GM18873 (cell line): ENCODE data around the gene ZFPM1.

Experiments
- ATAC-seq: cut with Tn5 transposase; IDR thresholded peaks from one replicate; pipeline ENCODE4 v1.9.1; 2021; ENCODE audit warnings: mild to moderate bottlenecking, moderate library complexity, moderate number of reproducible peaks; ENCODE audit not compliant: unreplicated experiment, low FRiP score

Gene ZFPM1

GRCh38 chr16:88433632-88434352 lies 19.3 kb upstream of the ZFPM1 start:
- no peak for ATAC-seq

- ATAC-seq: no peak
Observed at GRCh38 chr16:88434353-88434690, 18.8 kb upstream of the ZFPM1 start.

- no peak for ATAC-seq
Observed at GRCh38 chr16:88434746-88435145, 18.3 kb upstream of the ZFPM1 start.

- no peak for ATAC-seq
Observed at GRCh38 chr16:88435437-88436355, 17.4 kb upstream of the ZFPM1 start.

GRCh38 chr16:88436796-88437195 lies 16.3 kb upstream of the ZFPM1 start:
- ATAC-seq: no peak

GRCh38 chr16:88437367-88437964 lies 15.6 kb upstream of the ZFPM1 start:
- no peak for ATAC-seq

GRCh38 chr16:88438084-88438870 lies 14.8 kb upstream of the ZFPM1 start:
- no peak for ATAC-seq

- no peak for ATAC-seq
Observed at GRCh38 chr16:88439016-88439415, 14.1 kb upstream of the ZFPM1 start.

- ATAC-seq: no peak
Observed at GRCh38 chr16:88439706-88440105, 13.4 kb upstream of the ZFPM1 start.

- no peak for ATAC-seq
Observed at GRCh38 chr16:88440111-88440510, 13.0 kb upstream of the ZFPM1 start.

- no peak for ATAC-seq
Observed at GRCh38 chr16:88440686-88441405, 12.2 kb upstream of the ZFPM1 start.

- no peak for ATAC-seq
Observed at GRCh38 chr16:88441460-88441859, 11.6 kb upstream of the ZFPM1 start.

- no peak for ATAC-seq
Observed at GRCh38 chr16:88442383-88442726, 10.7 kb upstream of the ZFPM1 start.

- ATAC-seq: no peak
Observed at GRCh38 chr16:88442727-88443576, 10.1 kb upstream of the ZFPM1 start.

- no peak for ATAC-seq
Observed at GRCh38 chr16:88444826-88445582, 8.1 kb upstream of the ZFPM1 start.

- ATAC-seq: no peak
Observed at GRCh38 chr16:88445583-88445960, 7.5 kb upstream of the ZFPM1 start.

- ATAC-seq: no peak
Observed at GRCh38 chr16:88446061-88446460, 7.0 kb upstream of the ZFPM1 start.

GRCh38 chr16:88446736-88447135 lies 6.3 kb upstream of the ZFPM1 start:
- no peak for ATAC-seq

GRCh38 chr16:88447881-88448280 lies 5.2 kb upstream of the ZFPM1 start:
- no peak for ATAC-seq
